AG04449 (cell line): ENCODE measurements around the gene GNB3.

Source experiments
- CTCF ChIA-PET: fragments of 350-600 bp; formaldehyde crosslinking; extraction: SDS; loops from one replicate; lab custom pipeline; 2021; ENCODE audit warnings: antibody characterized with exemption; lab: Yijun Ruan, JAX
- POLR2A ChIA-PET: fragments of 400-600, 350-600 bp; formaldehyde crosslinking; extraction: SDS; loops from one replicate; lab custom pipeline; 2020; ENCODE audit warnings: antibody characterized with exemption, inconsistent platforms; lab: Yijun Ruan, JAX
- DNase-seq: peaks from one replicate; pipeline ENCODE4 v3.0.0-alpha.2; 2010; ENCODE audit warnings: low read depth, low spot score
- H3K4me3 ChIP-seq: 2 replicates; pipeline ENCODE4 v1.5.1; 2011; ENCODE audit warnings: low read depth, mild to moderate bottlenecking, control low read depth, low read length
- TF ChIP-seq, protein P1 (sequence below): IDR thresholded peaks from one replicate; pipeline ENCODE4 v1.5.1; 2011; ENCODE audit warnings: mild to moderate bottlenecking, moderate library complexity, low read length, control low read depth, inconsistent platforms; ENCODE audit not compliant: insufficient read depth; ENCODE audit errors: missing control alignments

The GNB3 gene

GRCh38 chr12:6825398-6826124 lies 15.2 kb upstream of the GNB3 start:
- peak overlapping the region; percentile 48 for H3K4me3 ChIP-seq
- POLR2A ChIA-PET: interaction anchor here (0.7 to 3.7 kb wide), 2 partner anchors 73 to 74 kb away, joined by 3 to 24 read pairs; partner anchors contain the start of gene MLF2
- CTCF ChIA-PET: interaction anchor here (0.6 to 17.9 kb wide), 38 partner anchors 9 to 275 kb away, joined by 3 to 316 read pairs (median 6); partner anchors contain the start of genes CDCA3, COPS7A, GNB3 and MLF2
- peak; percentile 26 for DNase-seq
- TF ChIP-seq, protein P1, sequence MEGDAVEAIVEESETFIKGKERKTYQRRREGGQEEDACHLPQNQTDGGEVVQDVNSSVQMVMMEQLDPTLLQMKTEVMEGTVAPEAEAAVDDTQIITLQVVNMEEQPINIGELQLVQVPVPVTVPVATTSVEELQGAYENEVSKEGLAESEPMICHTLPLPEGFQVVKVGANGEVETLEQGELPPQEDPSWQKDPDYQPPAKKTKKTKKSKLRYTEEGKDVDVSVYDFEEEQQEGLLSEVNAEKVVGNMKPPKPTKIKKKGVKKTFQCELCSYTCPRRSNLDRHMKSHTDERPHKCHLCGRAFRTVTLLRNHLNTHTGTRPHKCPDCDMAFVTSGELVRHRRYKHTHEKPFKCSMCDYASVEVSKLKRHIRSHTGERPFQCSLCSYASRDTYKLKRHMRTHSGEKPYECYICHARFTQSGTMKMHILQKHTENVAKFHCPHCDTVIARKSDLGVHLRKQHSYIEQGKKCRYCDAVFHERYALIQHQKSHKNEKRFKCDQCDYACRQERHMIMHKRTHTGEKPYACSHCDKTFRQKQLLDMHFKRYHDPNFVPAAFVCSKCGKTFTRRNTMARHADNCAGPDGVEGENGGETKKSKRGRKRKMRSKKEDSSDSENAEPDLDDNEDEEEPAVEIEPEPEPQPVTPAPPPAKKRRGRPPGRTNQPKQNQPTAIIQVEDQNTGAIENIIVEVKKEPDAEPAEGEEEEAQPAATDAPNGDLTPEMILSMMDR: peak; percentile 90

DNA sequence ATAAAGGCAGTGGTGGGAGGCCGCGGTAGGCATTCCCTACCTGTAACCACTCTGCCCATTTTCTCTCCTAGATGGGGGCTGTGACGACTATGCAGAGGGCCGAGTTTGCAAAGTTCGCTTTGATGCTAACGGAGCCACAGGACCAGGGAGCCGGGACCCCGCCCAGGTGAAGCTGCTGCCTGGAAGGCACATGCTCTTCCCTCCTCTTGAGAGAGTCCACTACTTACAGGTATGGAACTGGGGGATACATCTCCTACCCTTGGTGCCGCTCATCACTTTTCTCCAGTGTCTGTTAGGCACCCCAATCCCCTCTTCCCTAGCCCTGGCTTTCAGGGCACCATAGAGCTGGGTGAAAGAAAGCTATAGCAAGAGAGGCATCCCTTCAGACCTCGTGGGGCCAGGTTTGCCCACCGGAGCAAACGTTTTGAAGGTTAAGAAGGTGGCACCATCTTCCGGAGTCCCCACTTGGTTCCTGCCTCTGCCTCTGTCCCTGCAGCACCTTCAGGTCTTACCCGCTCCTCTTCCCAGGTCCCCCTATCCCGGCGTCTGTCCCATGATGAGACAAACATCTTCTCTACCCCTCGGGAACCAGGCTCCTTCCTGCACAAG lies 14.5 kb upstream of the GNB3 start:
- H3K4me3 ChIP-seq: no peak overlapping the region
- CTCF ChIA-PET: interaction anchor here (0.6 to 17.9 kb wide), 25 partner anchors 8 to 256 kb away, joined by 3 to 316 read pairs (median 7); partner anchors contain the start of genes CDCA3, COPS7A, GNB3 and MLF2
- TF ChIP-seq, protein P1: no peak
- DNase-seq: no peak
- POLR2A ChIA-PET: interaction anchor here (0.6 to 3.7 kb wide), 3 partner anchors 45 to 145 kb away, joined by 3 to 24 read pairs (median 3); partner anchors contain the start of gene MLF2

- TF ChIP-seq, protein P1: no peak
- H3K4me3 ChIP-seq: no peak overlapping the region; the same call in 1 of the 2 replicates
- DNase-seq: no peak
- CTCF ChIA-PET: interaction anchor here (0.8 to 17.9 kb wide), 19 partner anchors 8 to 256 kb away, joined by 3 to 316 read pairs (median 19); partner anchors contain the start of genes CDCA3, COPS7A, GNB3 and MLF2
- POLR2A ChIA-PET: interaction anchor here (0.6 to 4.6 kb wide), 8 partner anchors 14 to 145 kb away, joined by 3 to 24 read pairs (median 4); partner anchors contain the start of genes CDCA3, COPS7A, GNB3 and MLF2
Measured at GRCh38 chr12:6826734-6827436, 13.8 kb upstream of the GNB3 start.

- ChIA-PET CTCF (interaction anchor here (1.2 to 17.9 kb wide), 12 partner anchors 7 to 104 kb away, joined by 3 to 316 read pairs (median 44); partner anchors contain the start of genes CDCA3, COPS7A, GNB3 and MLF2), POLR2A (interaction anchor here (0.7 to 4.6 kb wide), 9 partner anchors 13 to 103 kb away, joined by 3 to 25 read pairs (median 14); partner anchors contain the start of genes CDCA3, COPS7A, GNB3 and MLF2)
- DNase-seq: no peak
- TF ChIP-seq, protein P1: no peak
- peak overlapping the region; percentile 46 for H3K4me3 ChIP-seq
Measured at GRCh38 chr12:6827437-6827911, 13.3 kb upstream of the GNB3 start.

DNA sequence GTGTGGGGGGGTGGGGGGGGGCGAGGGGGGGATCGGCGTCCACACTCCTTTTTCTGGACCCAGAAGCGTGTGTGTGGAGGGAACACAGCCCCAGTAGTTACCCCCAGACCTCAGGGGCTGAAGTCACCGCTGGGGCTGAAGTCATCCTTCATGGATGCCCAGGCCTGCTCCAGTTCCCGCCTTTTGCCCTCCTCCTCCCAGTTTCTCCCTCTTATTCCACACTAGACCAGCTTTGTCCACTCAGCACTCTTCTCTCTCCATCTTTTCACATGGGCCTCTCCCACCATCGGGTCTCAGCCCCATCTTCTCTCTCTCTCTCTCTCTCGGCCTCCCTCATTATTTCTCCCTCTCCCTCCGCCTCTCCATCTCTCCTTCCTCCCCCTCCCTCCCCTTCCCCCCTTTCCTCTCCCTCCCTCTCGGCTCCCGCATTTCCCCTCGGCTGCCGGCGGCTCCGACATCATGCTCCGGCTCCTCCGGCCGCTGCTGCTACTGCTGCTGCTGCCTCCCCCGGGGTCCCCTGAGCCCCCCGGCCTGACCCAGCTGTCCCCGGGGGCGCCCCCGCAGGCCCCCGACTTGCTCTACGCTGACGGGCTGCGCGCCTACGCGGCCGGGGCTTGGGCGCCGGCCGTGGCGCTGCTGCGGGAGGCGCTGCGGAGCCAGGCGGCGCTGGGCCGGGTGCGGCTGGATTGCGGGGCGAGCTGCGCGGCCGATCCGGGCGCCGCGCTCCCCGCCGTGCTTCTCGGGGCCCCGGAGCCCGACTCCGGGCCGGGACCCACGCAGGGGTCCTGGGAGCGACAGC lies 12.5 kb upstream of the GNB3 start, which contains the start of gene P3H3:
P3H3 (plus strand) TSS at position 426 of the 799 bp plus-strand sequence; CDS start at position 460, 34 bp downstream.
- ChIA-PET POLR2A (interaction anchor here (1.4 to 4.6 kb wide), 9 partner anchors 13 to 104 kb away, joined by 3 to 25 read pairs (median 14); partner anchors contain the start of genes CDCA3, COPS7A, GNB3 and MLF2), CTCF (interaction anchor here (0.8 to 17.9 kb wide), 12 partner anchors 6 to 208 kb away, joined by 3 to 316 read pairs (median 44); partner anchors contain the start of genes CDCA3, GNB3, MLF2 and PTMS)
- DNase-seq: no peak
- peak within 1 kb of the TSS; percentile 91 for H3K4me3 ChIP-seq
- TF ChIP-seq, protein P1: no peak
